ENCODE measurements around the gene CACNB2. TPM values are rescaled to one million over a fixed set of nuclear protein-coding genes. Genes with fewer than 3 reads are reported as not detected.

Gene CACNB2
- total and polyA plus RNA-seq, 12 donors: 4.3 to 82.3 (median 12.9) TPM

DNA sequence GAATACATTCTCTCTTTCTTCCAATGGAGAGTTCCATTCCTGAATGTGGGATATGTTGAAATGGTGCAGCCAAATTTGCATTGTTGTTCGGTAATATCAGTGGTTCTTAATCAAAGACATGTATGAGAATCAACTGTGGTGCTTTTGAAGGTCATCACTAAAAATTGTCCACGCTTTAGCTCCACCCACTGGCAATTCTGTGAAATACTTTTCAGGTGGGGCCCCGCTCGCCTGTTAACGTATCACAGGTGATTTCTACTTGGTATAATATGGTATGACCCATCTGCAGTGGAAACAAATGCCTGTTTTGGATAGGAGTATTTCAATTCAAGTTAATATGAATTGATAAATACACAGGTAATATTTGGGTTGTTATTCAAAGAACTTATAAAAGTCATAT lies 332.8 kb downstream of the CACNB2 start:
- Histone ChIP-seq H3K36me3 (replicated peaks in 1 of 2) (no peaks in the 10 kb centered on the region), H3K9me3 (replicated peaks in 1 of 3) (no peaks in the 10 kb centered on the region), H3K27ac (peak overlapping the region in 3 of 5 donors; percentile 69 to 74 (median 71)), H3K4me1 (replicated peaks in 1 of 2) (peaks cover 0 to 6% of the 10 kb centered on the region in 2 donors), H3K27me3 (no peaks in the 10 kb centered on the region), H3K4me3 (peak overlapping the region in 2 of 4 donors; percentile 10 to 35)
- peak in 6 of 7 donors; percentile 31 to 70 (median 40) for DNase-seq
- TF ChIP-seq, protein P1, sequence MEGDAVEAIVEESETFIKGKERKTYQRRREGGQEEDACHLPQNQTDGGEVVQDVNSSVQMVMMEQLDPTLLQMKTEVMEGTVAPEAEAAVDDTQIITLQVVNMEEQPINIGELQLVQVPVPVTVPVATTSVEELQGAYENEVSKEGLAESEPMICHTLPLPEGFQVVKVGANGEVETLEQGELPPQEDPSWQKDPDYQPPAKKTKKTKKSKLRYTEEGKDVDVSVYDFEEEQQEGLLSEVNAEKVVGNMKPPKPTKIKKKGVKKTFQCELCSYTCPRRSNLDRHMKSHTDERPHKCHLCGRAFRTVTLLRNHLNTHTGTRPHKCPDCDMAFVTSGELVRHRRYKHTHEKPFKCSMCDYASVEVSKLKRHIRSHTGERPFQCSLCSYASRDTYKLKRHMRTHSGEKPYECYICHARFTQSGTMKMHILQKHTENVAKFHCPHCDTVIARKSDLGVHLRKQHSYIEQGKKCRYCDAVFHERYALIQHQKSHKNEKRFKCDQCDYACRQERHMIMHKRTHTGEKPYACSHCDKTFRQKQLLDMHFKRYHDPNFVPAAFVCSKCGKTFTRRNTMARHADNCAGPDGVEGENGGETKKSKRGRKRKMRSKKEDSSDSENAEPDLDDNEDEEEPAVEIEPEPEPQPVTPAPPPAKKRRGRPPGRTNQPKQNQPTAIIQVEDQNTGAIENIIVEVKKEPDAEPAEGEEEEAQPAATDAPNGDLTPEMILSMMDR (IDR thresholded peaks at IDR 0.05): peak; percentile 11 to 34 (median 26)
- TF ChIP-seq POLR2A (IDR thresholded peaks at IDR 0.05): no peak
- intact Hi-C loops (cut with DNase I): no loop called here
- WGBS, 4 donors: 29 to 58% (median 49%) methylated on average over 5 of the region's 5 CpGs

DNA sequence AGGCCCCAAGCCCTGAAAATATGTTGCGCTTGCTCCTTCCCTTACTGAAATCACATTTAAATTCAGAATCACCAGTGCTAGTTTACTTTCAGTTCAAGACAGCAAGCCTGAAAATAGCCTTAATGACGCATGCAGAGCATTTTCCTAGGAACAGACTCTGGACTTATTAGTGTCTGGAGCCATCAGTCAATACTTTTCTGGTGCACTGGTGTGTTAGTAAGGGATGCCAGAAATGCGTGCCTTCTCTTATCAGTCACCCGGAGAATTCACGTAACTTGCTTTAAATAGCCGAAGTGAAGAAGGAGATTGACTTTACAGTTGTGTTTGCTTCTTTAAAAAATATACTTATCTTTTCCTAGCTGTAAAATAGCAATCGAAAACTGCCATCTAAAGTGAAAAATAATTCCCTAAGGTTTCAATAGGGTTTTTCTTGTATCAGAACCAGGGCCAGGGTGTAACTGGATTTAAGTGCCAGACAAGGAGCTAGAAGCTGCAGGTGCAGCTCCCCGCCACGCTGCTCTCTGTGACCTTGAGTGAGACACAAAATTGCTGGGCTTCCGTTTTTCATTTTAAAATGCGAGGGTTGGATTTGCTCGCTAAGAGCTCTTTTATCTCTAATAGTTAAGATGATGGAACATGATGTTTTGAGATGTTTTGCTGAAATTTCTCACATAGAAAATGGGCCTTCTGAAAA lies 333.3 kb downstream of the CACNB2 start:
- Histone ChIP-seq H3K4me3 (peak overlapping the region in 2 of 4 donors; percentile 10 to 35), H3K27me3 (no peaks in the 10 kb centered on the region), H3K36me3 (replicated peaks in 1 of 2) (no peaks in the 10 kb centered on the region), H3K27ac (peak overlapping the region in 4 of 5 donors; percentile 1 to 74 (median 70)), H3K9me3 (replicated peaks in 1 of 3) (no peaks in the 10 kb centered on the region), H3K4me1 (replicated peaks in 1 of 2) (peaks cover 0 to 6% of the 10 kb centered on the region in 2 donors)
- 31 to 35% (median 34%) methylated on average over 12 of the region's 12 CpGs for WGBS, 4 donors
- peak; percentile 34 to 76 (median 55) for DNase-seq
- intact Hi-C loops (cut with DNase I): no loop called here
- TF ChIP-seq POLR2A (IDR thresholded peaks at IDR 0.05): peak in 1 of 2 donors; percentile 63
- TF ChIP-seq, protein P1 (IDR thresholded peaks at IDR 0.05): no peak

DNA sequence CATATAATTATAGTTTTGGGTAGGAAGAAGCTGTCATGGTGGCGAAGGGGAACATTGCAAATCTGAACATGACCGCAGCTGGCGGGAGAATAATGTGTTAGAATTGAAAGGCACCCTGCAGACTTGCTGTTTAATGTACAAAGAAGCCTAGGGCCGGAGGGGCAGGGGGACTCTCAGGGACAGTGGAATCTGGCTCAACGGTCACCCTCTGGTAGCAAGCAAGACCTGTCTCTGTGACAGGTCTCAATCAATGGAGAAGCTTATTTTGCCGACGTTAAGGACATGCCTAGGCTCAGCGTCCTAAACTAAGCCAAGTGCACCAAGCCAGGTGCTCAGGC lies 333.9 kb downstream of the CACNB2 start:
- peak overlapping the region in 2 of 5 donors; percentile 69 to 74 for H3K27ac ChIP-seq
- intact Hi-C loops (cut with DNase I): no loop called here
- peak in 2 of 7 donors; percentile 4 to 49 for DNase-seq
- H3K9me3 ChIP-seq (replicated peaks in 1 of 3): no peaks in the 10 kb centered on the region
- H3K4me3 ChIP-seq: no peak overlapping the region
- no peaks in the 10 kb centered on the region for H3K36me3 ChIP-seq (replicated peaks in 1 of 2)
- TF ChIP-seq, protein P1 (IDR thresholded peaks at IDR 0.05): no peak
- no peak for TF ChIP-seq POLR2A (IDR thresholded peaks at IDR 0.05)
- 75 to 86% (median 84%) methylated on average over 7 to 8 of the region's 8 CpGs for WGBS, 4 donors
- no peaks in the 10 kb centered on the region for H3K27me3 ChIP-seq
- H3K4me1 ChIP-seq (replicated peaks in 1 of 2): peaks cover 0 to 6% of the 10 kb centered on the region in 2 donors

DNA sequence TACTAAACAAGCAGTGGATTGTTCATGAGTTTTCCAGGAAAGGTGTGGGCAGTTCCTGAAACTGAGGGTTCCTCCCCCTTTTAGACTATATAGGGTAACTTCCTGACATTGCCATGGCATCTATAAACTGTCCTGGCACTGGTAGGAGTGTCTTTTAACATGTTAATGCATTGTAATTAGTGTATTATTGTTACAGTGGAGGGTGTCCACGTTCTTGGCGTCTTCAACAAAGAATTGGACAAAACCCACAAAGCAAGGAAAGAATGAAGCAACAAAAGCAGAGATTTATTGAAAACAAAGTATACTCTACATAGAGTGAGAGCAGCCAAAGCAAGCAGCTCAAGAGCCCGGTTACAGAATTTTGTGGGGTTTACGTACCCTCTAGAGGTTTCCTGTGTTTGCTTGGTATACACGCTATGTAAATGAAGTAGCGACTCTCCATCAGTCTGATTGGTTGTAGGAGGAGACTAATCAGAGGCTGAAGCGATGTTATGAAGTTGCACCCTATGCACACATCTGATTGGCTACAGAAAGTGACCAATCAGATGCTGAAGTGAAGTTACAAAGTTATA lies 335.9 kb downstream of the CACNB2 start:
- Histone ChIP-seq H3K36me3 (replicated peaks in 1 of 2) (no peaks in the 10 kb centered on the region), H3K9me3 (replicated peaks in 1 of 3) (no peaks in the 10 kb centered on the region), H3K4me3 (no peak overlapping the region), H3K27me3 (no peaks in the 10 kb centered on the region), H3K4me1 (replicated peaks in 1 of 2) (peaks cover 0 to 6% of the 10 kb centered on the region in 2 donors), H3K27ac (no peak overlapping the region)
- no peak for DNase-seq
- TF ChIP-seq, protein P1 (IDR thresholded peaks at IDR 0.05): no peak
- TF ChIP-seq POLR2A (IDR thresholded peaks at IDR 0.05): no peak
- intact Hi-C loops (cut with DNase I): no loop called here
- 73 to 91% (median 85%) methylated on average over 7 of the region's 7 CpGs for WGBS, 4 donors

All from adrenal gland (tissue), 12 donors.